HG02610 (cell line): ENCODE results near the gene GPAT2.
"Not testable (repeated sequence)": the region's sequence is repeated elsewhere in the genome, so short reads cannot be mapped to it uniquely, and the experiment has no call there.

Source experiments
- ATAC-seq: cut with Tn5 transposase; IDR thresholded peaks from one replicate; pipeline ENCODE4 v1.9.1; 2021; ENCODE audit warnings: mild to moderate bottlenecking, moderate library complexity; ENCODE audit not compliant: unreplicated experiment

Gene GPAT2

DNA sequence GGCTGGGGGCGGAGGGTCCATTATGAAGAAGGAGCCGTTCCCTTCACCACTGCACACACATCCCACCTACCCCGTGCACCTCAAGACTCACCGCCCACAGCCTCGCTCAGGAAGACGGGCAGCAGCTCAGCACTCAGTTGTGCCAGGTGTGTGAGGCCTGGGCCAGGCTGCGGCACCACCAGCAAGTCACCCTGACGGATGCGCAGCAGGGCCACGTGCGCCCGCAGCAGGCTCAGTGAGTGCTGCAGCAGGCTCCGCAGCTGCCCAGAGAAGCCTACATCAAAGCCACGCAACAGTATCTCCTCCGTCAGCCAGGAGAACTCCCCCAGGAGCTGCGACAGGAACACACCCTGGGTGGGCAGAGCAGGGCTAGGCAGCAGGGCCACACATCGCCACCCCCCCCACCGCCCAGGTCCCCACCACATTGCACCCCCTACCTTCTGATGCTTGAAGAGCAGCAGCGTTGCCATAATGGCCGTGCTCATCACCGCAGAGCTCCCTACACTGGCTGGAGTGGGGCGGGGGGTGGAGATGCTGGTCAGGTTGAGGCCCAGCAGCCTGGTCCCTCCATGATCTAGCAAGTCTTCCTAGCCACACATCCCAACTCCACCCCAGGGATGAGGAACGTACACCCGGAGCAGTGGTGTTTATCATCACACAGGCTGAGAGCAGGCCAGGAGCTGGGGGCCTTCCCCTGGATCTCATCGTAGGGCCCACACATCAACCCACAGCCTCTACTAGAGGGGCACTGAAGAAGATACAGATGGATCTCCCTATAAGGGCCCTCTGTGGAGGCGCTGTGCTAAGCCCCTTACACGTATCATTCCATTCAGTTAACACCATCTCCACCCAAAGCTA, 10.2 kb downstream of the GPAT2 start:
- ATAC-seq = no peak

DNA sequence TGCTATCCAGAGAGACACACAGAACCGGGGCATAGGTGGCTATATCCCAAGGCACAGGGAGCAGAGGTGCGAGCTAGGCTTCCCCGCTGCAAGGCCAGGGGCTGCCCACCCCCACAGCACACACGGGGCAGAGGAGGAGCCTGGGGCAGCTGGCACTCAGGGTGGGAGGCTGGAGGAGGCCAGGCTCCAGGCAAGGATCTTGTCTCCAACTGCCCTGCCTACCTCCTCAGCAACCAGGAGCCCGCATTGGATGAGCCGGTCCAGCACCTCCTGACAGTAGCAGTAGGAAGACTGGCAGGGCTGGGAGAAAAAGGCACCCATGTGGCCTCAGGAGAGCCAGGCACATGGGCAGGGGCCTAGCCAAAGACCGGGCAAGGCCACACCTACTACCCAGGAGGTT, 11.0 kb downstream of the GPAT2 start:
- ATAC-seq = not testable (repeated sequence)

DNA sequence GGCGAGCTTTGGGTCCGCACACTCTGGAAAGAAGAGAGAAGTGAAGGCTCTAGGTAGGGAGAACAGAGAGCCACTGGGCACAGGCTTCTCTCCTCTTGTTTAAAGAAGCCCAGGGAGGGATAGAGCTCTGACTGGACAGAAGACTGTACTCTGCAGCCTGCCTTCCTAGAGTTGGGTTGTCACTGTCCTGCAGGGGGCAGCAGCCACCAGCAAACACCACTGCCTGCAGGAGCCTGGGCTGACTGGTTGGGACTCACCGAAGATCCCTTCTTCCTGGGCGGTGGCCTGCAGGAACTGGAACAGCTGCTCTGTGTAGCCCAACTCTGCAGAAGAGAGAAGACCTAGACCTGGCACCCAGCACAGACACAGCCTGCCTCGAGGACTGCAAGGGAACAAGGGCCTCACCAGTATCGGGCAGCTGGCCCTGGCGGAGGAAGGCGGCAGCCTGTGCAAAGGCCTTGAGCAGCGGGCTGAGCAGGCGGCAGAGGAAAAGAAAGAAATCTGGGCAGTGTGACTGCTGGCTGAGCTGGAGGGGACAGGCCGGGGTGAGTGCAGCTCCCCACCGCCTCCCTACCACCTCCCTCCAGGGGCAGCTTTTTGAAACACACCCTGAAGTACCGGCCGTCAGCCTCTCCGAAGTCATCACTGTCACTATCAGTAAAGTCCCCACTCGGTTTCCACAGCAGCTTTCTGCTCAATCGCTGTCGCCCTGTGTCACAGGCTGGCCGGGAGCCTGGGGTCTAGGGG, 11.8 kb downstream of the GPAT2 start:
- ATAC-seq = peak; percentile 77

DNA sequence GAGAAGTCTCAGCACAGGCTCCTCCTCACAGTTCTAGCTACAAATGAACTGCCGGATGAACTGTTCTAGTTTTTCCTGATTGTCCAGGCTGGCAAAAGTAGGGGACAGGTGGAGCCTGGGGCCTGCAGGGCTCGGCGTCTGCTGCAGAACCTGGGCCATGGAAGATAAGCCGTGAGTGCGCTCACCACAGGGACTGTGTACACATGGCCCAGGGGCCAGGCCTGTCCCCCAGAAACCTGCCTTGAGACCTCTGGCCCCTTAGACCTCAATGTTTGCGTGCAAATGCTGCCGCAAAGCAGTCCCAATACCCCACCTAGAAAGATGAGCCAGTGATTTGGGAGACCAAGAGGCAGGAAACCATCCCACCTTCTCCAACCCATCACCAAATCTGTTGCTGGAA, 12.6 kb downstream of the GPAT2 start:
- not testable (repeated sequence) for ATAC-seq

DNA sequence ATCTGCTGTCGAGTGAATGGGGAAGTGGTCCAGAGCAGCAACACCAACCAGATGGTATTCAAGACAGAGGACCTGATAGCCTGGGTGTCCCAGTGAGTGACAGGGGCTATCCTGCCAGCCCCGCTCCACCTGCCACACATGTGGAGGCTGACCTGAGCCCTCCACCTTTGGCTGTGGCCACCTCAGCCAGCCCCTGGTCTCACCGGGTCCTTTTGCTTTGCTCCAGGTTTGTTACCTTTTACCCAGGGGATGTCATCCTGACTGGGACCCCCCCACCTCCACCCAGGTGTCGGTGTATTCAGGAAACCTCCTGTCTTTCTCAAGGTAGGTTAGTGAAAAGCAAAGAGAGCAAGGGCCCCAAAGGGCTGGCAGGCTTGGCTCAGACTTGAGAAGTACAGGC, 13.6 kb downstream of the GPAT2 start:
- not testable (repeated sequence) for ATAC-seq

DNA sequence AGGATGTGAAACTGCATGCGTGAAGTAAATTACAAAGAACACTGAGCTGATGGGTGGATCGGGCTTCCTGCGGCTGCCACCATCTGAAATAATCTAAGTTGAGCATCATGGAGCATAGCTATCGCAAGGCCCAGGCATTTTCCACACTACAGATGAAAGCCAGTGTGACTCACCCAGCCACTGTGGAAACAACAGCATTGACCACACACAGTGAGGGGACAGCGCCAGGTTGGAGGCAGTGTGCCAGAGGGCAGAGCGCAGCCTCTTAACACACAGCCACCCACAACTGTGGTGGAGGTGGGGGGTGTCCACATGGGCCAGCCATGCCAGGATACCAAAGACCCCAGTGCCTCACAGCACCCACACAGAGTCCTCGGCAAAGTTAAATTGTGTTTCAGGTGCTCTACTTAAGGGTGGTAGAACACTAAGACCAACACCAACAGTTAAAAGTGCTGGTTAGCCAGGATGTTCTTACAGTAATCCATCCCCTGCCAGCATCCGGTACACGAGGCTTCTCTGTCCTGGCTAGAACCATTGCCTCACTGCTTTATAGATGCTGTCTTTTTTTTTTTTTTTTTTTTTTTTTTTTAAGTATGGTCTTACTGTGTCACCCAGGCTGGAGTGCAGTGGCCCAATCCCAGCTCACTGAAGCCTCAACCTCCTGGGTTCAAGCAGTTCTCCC, 14.7 kb downstream of the GPAT2 start:
- ATAC-seq = not testable (repeated sequence)

DNA sequence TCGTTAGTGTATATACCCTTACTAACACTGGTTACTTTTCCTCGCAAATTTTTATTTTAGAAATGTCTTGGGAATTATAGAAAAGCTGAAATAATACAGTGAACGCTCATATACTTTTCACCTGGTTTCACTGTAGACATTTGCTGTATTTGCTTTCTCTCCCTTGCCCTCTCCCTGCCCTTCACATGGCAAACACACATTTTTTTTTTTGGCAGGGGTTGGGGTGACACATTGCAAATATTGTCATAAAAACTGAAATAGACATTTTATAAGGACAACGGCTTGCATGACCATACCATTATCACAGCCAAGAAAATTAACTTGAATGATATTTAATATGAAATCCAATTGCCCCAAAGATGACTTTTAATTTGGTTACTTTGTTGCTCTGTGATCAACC, 18.4 kb downstream of the GPAT2 start:
- ATAC-seq = not testable (repeated sequence)

DNA sequence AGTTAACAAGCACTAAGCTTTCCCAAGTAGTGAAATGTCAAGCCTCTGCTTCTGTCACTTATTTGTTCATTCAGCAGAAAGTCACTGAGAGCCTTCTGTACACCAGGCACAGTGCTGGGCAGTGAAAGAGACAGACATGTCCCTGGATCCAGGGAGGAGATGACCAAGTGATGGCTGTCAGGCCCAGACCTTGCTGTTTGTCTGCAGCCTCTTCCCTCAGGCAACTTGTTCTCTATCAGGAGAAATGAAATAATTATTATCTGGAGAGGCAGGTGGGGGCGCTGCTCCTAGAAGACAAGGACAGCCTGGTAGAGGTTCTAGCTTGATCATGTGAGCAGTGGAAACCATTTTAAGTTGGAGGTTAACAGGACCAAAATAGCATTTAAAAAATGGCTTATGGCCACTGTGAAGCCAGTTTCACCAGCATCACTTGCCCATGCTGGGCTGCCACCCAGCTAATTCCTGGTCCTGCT, 21.9 kb downstream of the GPAT2 start:
- not testable (repeated sequence) for ATAC-seq

DNA sequence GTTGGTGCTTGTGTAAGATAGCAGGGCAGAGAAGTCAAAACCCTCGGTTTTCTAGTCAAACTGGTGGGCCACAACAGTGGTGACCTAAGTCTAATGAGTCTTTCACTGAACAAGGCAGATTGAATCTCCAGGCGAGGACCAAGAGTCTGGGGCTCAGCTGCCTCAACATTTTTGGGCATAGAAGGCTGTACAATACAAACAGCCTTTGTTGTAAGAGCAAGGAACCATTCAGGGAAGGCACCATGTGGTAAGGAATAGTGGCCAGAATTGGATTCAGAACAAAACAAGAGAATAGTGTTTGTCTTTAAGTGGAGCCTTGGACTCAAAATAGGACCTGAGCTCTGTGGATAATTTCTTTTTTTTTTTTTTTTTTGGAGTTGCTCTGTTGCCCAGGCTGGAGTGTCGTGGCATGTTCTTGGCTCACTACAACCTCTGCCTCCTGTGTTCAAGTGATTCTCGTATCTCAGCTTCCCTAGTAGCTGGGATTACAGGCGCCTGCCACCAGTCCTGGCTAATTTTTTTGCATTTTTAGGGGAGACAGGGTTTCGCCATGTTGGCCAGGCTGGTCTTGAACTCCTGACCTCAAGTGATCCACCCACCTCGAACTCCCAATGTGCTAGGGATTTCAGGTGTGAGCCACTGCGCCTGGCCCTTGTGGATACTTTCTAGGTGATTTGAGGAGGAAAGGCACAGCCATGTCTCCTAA, 22.5 kb downstream of the GPAT2 start:
- not testable (repeated sequence) for ATAC-seq

DNA sequence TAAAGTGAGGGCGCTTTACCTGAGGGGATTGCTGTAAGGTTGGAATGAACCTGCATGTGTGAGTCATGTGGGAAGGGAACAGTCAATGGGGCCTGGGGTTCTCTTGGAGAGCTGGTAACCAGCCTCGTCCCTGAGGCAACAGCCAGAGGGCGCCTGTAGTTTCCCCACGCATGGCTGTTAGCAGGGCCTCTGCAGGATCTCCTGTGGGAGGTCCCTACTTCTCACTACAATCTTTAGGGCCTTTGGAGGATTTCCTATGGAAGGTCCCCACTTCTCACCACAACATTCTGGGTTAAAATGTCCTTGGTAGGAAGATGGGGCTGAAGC, 23.6 kb downstream of the GPAT2 start:
- peak; percentile 44 for ATAC-seq

DNA sequence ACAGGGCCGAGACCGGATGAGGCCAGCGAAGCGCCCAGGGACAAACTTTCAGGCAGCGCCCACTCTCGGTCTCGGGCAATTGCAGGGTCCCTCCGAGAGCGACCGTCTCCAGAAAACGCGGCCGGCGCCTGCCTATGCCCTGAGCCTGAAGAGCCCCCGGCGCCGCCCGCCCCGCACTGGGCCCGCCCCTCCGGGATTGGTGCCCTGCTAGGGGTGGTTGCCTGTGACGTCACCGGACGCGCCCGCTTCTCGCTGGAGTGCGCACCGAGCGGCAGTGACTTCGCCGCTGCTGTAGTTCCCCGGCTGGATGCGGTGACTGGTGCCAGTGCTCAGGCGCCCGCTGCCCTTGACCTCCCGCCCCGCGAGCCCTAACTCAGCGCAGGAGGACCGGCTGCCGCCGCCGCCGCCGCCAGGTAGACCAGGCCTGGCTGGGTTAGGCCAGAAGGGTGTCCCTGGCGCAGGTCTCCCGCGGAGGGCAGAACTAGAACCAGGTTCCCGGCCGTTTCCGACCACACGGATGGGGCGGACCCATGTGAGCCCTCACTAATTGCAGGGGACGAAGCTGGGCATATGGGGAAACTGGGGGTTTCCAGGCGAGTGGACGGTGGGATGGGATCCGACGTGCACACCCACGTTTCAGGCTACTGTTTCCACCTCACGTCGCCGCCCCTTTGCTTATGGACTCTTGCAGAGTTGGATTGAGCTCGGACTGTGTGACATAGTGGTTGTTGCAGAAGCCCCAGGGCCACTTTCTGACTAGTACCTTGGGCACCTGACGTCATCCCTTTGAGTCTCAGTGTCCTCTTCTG, 24.2 kb downstream of the GPAT2 start:
- peak; percentile 91 for ATAC-seq

DNA sequence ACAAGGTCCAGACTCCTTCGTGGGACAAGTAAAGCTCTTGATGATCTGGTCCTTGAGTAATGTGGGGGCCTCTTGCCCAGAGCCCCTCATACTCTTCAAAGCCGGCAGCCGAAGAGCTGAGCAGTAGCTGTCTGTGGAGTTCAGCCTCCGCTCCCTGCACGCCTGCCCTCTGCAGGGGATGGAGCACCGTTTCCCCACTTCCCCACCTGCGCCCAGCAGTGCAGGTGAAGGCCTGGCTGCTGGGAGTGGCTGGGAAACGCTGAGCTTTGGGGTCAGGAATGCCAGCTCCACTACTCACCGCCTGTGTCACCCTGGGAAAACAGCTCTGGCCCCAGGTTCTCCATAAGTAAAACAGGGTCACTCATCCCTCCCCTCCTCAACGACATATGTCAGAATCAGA, 24.9 kb downstream of the GPAT2 start:
- ATAC-seq = not testable (repeated sequence)

DNA sequence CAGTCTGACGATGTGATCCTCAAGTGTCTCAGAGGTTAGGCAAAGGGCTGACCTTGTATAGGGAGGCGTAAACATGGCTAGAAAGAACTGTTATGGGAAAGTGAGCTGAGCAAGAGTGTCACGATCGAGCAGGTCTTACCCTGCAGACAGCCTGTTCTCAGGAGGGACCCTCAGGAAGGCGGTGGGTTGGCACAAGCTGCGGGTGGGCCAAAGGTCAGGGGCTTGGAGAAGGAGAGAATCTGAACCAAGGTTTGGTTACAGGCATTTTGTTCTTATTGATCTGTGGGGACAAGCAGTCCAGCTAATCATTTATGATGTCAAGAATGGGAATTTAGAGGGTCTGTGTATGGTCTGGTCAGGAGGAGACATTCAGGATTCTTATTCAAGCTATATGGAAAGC, 26.7 kb downstream of the GPAT2 start:
- ATAC-seq = not testable (repeated sequence)

DNA sequence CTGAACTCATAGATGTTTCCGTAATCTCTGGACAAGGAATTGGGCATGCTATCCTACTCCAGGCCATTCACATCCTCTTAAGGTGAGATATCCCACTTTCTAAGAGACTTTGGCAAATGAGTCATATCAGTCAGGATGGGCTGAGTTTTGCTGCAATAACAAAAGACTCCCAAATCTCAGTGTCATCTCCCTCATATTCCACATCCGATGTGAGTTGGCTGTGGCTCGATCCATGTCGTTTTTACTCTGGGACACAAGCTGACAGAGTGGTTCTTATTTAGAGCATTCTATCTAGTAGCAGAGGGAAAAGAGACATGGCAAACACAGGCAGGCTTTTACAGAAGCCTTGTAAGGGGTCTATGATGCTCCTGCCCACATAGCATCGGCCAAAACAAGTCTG, 28.5 kb downstream of the GPAT2 start:
- not testable (repeated sequence) for ATAC-seq

DNA sequence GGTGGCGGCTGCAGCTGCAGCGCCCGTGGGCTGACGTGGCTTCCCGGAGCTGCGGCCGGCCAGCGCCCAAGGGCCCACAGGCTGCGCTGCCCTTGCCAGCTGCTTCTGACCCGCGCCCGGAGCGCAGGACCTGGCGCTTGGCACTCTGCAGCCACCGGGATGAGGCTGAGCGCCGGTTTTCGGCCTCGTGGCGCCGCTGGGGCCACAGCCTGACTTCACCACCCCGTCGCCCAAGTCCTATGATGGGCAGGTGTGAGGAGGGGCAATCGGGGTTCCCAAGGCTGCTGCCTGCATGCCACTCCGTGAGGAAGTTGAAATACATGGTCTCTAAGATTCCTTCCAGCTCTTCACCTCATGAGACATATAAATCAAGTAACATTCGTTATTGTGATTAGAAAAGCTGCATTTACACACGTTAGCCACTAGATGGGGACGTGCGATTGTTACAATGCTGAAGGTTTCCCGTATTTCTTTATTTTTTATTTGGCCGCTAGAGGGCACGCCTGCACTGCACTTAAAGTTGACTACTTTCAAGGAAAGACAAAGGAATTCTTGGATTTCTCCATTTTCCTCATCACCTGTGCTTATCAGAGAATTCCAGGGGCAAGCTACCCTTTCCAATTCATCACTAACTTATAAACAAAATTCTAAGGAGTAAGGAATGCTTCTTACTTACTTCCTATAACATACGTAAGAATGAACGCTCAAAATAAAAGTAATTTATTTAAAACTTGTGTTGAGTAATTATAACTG, 42.0 kb downstream of the GPAT2 start:
- ATAC-seq = not testable (repeated sequence)

DNA sequence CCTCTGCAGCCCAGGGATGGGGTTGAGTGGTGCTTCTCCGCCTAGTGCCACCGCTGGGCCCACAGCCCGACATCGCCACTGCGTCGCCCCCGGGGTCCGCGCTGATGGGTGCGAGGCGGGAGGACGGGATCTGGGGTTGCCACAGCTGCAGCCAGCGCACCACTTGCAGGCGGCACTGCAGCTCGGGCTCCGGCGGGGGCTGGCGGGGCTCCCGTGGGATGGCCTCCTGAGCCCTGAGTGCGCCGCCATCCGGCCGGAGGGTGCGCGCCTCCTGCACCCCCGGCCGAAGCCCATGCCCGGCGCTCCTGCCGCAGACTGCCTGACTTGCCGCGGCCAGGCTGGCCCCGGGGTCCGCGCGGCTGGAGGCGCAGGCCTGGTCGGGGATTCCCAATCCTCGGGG, 42.6 kb downstream of the GPAT2 start:
- ATAC-seq = peak; percentile 39

DNA sequence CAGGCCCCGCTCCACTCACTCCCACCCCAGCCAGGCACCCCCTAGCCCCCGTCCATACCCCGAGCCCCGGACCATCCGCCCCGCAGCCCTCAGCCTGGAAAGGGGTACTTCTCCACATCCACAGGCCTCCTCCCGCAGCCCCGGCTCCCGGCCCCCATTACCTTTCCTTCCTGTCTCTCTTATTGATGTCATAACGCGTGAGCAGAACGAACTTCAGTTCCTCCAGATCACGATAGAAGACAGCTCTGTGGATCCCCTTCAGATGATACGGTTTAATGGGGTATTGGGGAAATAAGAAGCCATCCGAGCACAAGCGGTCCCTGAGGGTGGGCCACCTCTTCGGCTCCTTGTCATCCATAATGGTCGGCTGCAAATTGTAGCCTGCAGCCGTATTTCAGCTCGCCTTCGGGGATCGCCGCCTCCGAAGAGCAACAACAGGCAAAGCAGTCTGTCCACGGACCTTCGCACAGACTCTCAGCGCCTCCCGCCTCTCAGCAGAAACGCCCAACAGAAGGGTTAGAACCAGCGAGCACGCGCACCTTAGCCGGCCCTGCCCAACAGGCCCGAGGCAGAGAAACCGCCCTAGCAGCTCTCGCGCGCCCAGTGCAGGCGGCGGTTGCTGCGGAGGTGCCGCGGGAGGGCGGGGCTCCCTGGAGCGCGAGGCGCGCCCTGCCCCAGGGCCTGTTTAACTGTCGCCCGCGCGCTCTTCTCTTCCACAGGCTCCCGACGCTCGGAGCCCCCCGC, 43.2 kb downstream of the GPAT2 start, which contains the start of gene ANKRD36C:
ANKRD36C (minus strand) TSS at position 474 of the 744 bp plus-strand sequence; CDS start at position 358, 116 bp downstream.
- ATAC-seq = peak; percentile 93

DNA sequence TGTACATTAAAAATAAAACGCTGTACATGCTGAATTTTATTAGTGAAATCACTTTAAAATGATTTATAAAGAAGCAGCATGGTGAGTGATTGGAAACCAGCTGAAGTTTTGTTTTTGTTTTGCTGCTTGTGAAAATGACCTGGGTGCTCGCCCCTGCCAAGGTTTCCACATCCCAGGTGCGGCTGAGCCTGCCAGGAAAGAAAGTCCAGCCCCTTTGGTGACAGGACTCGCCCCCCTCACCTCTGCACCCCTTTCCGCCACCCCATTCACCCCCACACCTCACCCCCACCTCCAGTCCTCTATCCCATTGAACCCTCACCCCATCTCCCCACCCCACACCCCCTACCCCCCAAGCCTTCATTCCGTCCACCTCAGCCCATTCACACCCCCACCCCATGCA, 43.8 kb downstream of the GPAT2 start:
- not testable (repeated sequence) for ATAC-seq
